ENCODE data around the gene RASA2. TPM values are rescaled to one million over a fixed set of nuclear protein-coding genes. Genes with fewer than 3 reads are reported as not detected.

The RASA2 gene
- total and polyA plus RNA-seq, 2 of the 8 experiments (the other 6 are each of a cell fraction or from before 2014, with no cell fraction given), result 3.5 to 15.9 TPM

GRCh38 chr3:141440942-141441341 is 45.9 kb upstream of the RASA2 start (continued):
- TF ChIP-seq CHD7 (IDR thresholded peaks at IDR 0.05; ENCODE audit: insufficient replicate concordance, low read length), result no peak

Measured in H1 (cell line).